ENCODE results near the gene DNAH1. TPM values are rescaled to one million over a fixed set of nuclear protein-coding genes. Genes with fewer than 3 reads are reported as not detected.
A peak's percentile ranks its signal among the peaks of the same experiment; 100 is the strongest.

DNAH1 gene
- total and polyA plus RNA-seq, 2 of the 13 experiments (the other 11 are each of a cell fraction or from before 2014, with no cell fraction given) = 0.64 to 3.5 TPM

GRCh38 chr3:52328536-52329080 lies 12.5 kb downstream of the DNAH1 start:
- no peak for ATAC-seq
- in situ Hi-C loops (cut with HindIII; ENCODE audit: extremely low pct_ligation_motif_present, low pct_unique_long_range_greater_than_20kb) = no loop called here
- H3K9ac ChIP-seq (ENCODE audit: insufficient read depth, low read depth, low read length) = no peak overlapping the region
- no TSS peak for BruUV-seq (replicated peaks)
- ChIA-PET CTCF (ENCODE audit: low intra/inter-chr PET ratio, low total read pairs) (no interaction called here), POLR2A (interaction anchor here (2.4 kb wide), 1 partner anchor 39 kb away, joined by 10 read pairs; no protein-coding TSS in a partner anchor)
- H4K20me1 ChIP-seq (ENCODE audit: insufficient read depth, low read length) = no peaks in the 10 kb centered on the region
- 100% methylated on average over 4 of the region's 5 CpGs for WGBS (ENCODE audit: low lambda C conversion rate)
- no peak for FAIRE-seq
- no peak for TF ChIP-seq ZNF768 (CRISPR knock-in tag; IDR thresholded peaks at IDR 0.05)
- TF ChIP-seq MIER3 (CRISPR knock-in tag; IDR thresholded peaks at IDR 0.05; ENCODE audit: borderline replicate concordance) = no peak
- TF ChIP-seq ZNF513 (CRISPR knock-in tag; conservative IDR thresholded peaks at IDR 0.05) = no peak
- 0 out of 2 replicates have a peak, but pooled peaks have one; percentile 28 for TF ChIP-seq HNRNPL (IDR thresholded peaks at IDR 0.05; ENCODE audit: low read depth, low read length)
- no peak for TF ChIP-seq ATF4 (CRISPR knock-in tag; IDR thresholded peaks at IDR 0.05)
- no peak for TF ChIP-seq MTF1 (CRISPR knock-in tag; IDR thresholded peaks at IDR 0.05)
- no peak for TF ChIP-seq ZNF766 (CRISPR knock-in tag; IDR thresholded peaks at IDR 0.05; ENCODE audit: borderline replicate concordance)
- 0 out of 2 replicates have a peak, but pooled peaks have one; percentile 33 for TF ChIP-seq DZIP1 (CRISPR knock-in tag; IDR thresholded peaks at IDR 0.05)
- TF ChIP-seq ZBTB8A (CRISPR knock-in tag; IDR thresholded peaks at IDR 0.05; ENCODE audit: borderline replicate concordance, low read depth) = no peak
- no peak for TF ChIP-seq ZNF274 (CRISPR knock-in tag; IDR thresholded peaks at IDR 0.05)
- no peaks in the 10 kb centered on the region for H3K79me2 ChIP-seq (ENCODE audit: insufficient read depth, low read length)
- H2AFZ ChIP-seq (ENCODE audit: low read length) = no peak overlapping the region
- no peak for DNase-seq (ENCODE audit: low spot score)
- H3K4me1 ChIP-seq (ENCODE audit: insufficient read depth, low read length) = peaks cover 32% of the 10 kb centered on the region
- H3K27me3 ChIP-seq (ENCODE audit: control insufficient read depth in 1 of 2, insufficient read depth in 2 of 2, low read length in 2 of 2) = no peaks in the 10 kb centered on the region
- no peak overlapping the region for H3K4me2 ChIP-seq (ENCODE audit: low read depth, low read length)
- no peak overlapping the region for H3K4me3 ChIP-seq (replicated peaks in 1 of 3; ENCODE audit: insufficient read depth in 1 of 3, low read depth in 2 of 3, low read length in 3 of 3)
- H3K36me3 ChIP-seq (replicated peaks in 1 of 2; ENCODE audit: control insufficient read depth in 1 of 2, insufficient read depth in 2 of 2, low read length in 2 of 2) = no peaks in the 10 kb centered on the region
- H3K9me3 ChIP-seq (ENCODE audit: low read length) = no peaks in the 10 kb centered on the region
- H3K27ac ChIP-seq (ENCODE audit: extremely low read length, insufficient read depth, low read length) = no peak overlapping the region
- intact Hi-C loops (cut with micrococcal nuclease; ENCODE audit: unreplicated experiment) = no loop called here
